T-cell (primary cell): ENCODE measurements around the gene MSN. TPM values are rescaled to one million over a fixed set of nuclear protein-coding genes. Genes with fewer than 3 reads are reported as not detected.

Source experiments
- ATAC-seq, 4 experiments: fragments of 200-7000 bp in 3 of 4; fragments of 150-1000 bp in 1 of 4; cut with Tn5 transposase; replicated peaks in 1 of 4; 1 replicate in 3 of 4; 2 replicates in 1 of 4; pipeline ENCODE4 v1.10.0; 2021; ENCODE audit warnings: moderate library complexity in 3 of 4, mild to moderate bottlenecking in 2 of 4, moderate number of reproducible peaks in 1 of 4
- CTCF ChIA-PET, 2 donors: fragments of 300-600 bp; sonication (Branson Sonifier 250); formaldehyde crosslinking; loops; one replicate each; lab custom pipeline; 2022; ENCODE audit warnings: antibody characterized with exemption in 2 of 2; lab: Charles Lee
- POLR2A ChIA-PET, 2 donors: fragments of 300-600 bp; sonication (Branson Sonifier 250); formaldehyde crosslinking; loops; one replicate each; lab custom pipeline; 2022; ENCODE audit warnings: antibody characterized with exemption in 2 of 2; lab: Charles Lee
- DNase-seq, 35 experiments: peaks; one replicate each; pipeline versions ENCODE4 v3.0.0 to v3.0.0-alpha.2; 2013 to 2023
- H3K27ac ChIP-seq: one replicate; pipeline ENCODE4 v1.5.1; 2013; ENCODE audit warnings: low read length
- H3K27me3 ChIP-seq, 2 experiments: replicated peaks in 1 of 2; 1 replicate in 1 of 2; 2 replicates in 1 of 2; pipeline versions ENCODE4 v1.6.1 to v1.7.0; 2013; ENCODE audit warnings: low read length in 1 of 2, mixed read lengths in 1 of 2; ENCODE audit not compliant: control insufficient read depth in 2 of 2, insufficient read depth in 2 of 2; ENCODE audit errors: extremely low read depth in 1 of 2
- H3K36me3 ChIP-seq, 2 donors: 1 replicate in 1 of 2; 2 replicates in 1 of 2; pipeline versions ENCODE4 v1.6.1 to v1.7.0; 2013; ENCODE audit warnings: low read length in 1 of 2; ENCODE audit not compliant: control insufficient read depth in 2 of 2, insufficient read depth in 1 of 2; ENCODE audit errors: extremely low read depth in 1 of 2
- H3K4me1 ChIP-seq, 2 experiments: 1 replicate in 1 of 2; 2 replicates in 1 of 2; pipeline versions ENCODE4 v1.6.1 to v1.7.0; 2013; ENCODE audit warnings: low read length in 2 of 2, mixed read lengths in 1 of 2; ENCODE audit not compliant: insufficient read depth in 2 of 2, control insufficient read depth in 1 of 2; ENCODE audit errors: extremely low read depth in 1 of 2
- H3K4me3 ChIP-seq, 2 donors: 1 replicate in 1 of 2; 2 replicates in 1 of 2; pipeline versions ENCODE4 v1.5.1 to v1.7.0; 2013; ENCODE audit warnings: mild to moderate bottlenecking in 2 of 2, low read length in 1 of 2, moderate library complexity in 1 of 2; ENCODE audit not compliant: control insufficient read depth in 1 of 2; ENCODE audit errors: extremely low read depth in 1 of 2
- H3K9me3 ChIP-seq: 2 replicates; pipeline ENCODE4 v1.7.0; 2013
- H3K27ac Mint-ChIP-seq, 2 donors: one replicate each; pipeline ENCODE4 v1.8.0; 2020 to 2021; ENCODE audit warnings: mild to moderate bottlenecking in 2 of 2, mixed read lengths in 2 of 2
- H3K27me3 Mint-ChIP-seq, 2 donors: one replicate each; pipeline ENCODE4 v1.8.0; 2021 to 2022; ENCODE audit warnings: mixed read lengths in 2 of 2
- H3K36me3 Mint-ChIP-seq: one replicate; pipeline ENCODE4 v1.8.0; 2021; ENCODE audit warnings: mixed read lengths
- H3K4me1 Mint-ChIP-seq, 3 donors: one replicate each; pipeline ENCODE4 v1.8.0; 2020 to 2022; ENCODE audit warnings: mixed read lengths in 3 of 3, mild to moderate bottlenecking in 1 of 3
- H3K4me3 Mint-ChIP-seq, 3 donors: one replicate each; pipeline ENCODE4 v1.8.0; 2020 to 2022; ENCODE audit warnings: mild to moderate bottlenecking in 3 of 3, mixed read lengths in 3 of 3, moderate library complexity in 3 of 3
- H3K9me3 Mint-ChIP-seq, 3 donors: one replicate each; pipeline ENCODE4 v1.8.0; 2020 to 2022; ENCODE audit warnings: mixed read lengths in 3 of 3
- WGBS: methylation state at CpG from one replicate; pipeline ENCODE4 v1.1.5; 2013; ENCODE audit warnings: missing lambda C conversion rate; ENCODE audit not compliant: insufficient coverage; 5-methylcytosine and 5-hydroxymethylcytosine counted together
- total RNA-seq, 35 experiments: library from RNA in 6 of 35; stranded (reverse) in 6 of 35; fragments of 120-200 nt in 1 of 35; gene quantifications; one replicate each; pipeline versions ENCODE4 v1.2.1 to v1.2.4 and lab custom pipeline; 2013 to 2026

Gene MSN
- total RNA-seq, 5 donors from 2014 or later (not counting 1 experiment from before 2014, with no cell fraction given): 324 to 383 (median 348) TPM

- Mint-ChIP-seq H3K36me3 (peaks cover 22% of the 10 kb centered on the region), H3K4me1 (peaks cover 89 to 93% (median 92%) of the 10 kb centered on the region in 3 donors), H3K9me3 (no peaks in the 10 kb centered on the region), H3K4me3 (peak overlapping the region; percentile 26 to 64 (median 43)), H3K27ac (peak overlapping the region; percentile 80 to 87), H3K27me3 (no peaks in the 10 kb centered on the region)
- no CpG with 5 or more reads among the region's 3 CpGs for WGBS
- Histone ChIP-seq H3K4me1 (peaks cover 29 to 92% of the 10 kb centered on the region in 2 experiments), H3K4me3 (no peak overlapping the region), H3K36me3 (peaks cover 0 to 10% of the 10 kb centered on the region in 2 donors), H3K27me3 (no peaks in the 10 kb centered on the region), H3K9me3 (no peaks in the 10 kb centered on the region), H3K27ac (peak overlapping the region; percentile 61)
- POLR2A ChIA-PET: interaction anchor here in 1 of 2 donors (0.8 kb wide), 1 partner anchor 15 kb away, joined by 4 read pairs; no protein-coding TSS in a partner anchor
- DNase-seq: no peak
- ATAC-seq: no peak
- CTCF ChIA-PET: no interaction called here
These were observed 21.0 kb downstream of the MSN start for GRCh38 chrX:65688403-65688871.

DNA sequence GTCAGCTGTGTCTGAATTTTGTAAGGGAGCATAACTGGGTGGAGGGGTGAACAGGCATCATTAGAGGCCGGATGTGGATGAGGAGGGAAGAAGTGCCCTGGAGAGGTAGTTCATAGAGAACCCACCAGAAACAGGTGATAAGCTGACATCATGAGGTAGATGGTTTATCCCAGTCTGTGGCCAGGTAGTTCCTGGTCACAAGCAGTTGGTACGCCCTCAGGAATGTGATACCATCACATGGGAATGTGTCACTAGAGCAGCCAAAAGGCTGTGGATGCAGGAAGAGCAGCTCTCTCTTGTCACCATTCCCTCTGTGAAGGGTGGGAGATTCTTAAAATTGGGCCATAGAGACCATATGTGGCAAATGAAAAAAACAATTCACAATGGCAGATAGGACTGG, 21.9 kb downstream of the MSN start:
- H3K4me1 ChIP-seq: peaks cover 29 to 94% of the 10 kb centered on the region in 2 experiments
- H3K36me3 Mint-ChIP-seq: peaks cover 23% of the 10 kb centered on the region
- ChIA-PET POLR2A (interaction anchor here in 1 of 2 donors (0.6 kb wide), 1 partner anchor 32 kb away, joined by 5 read pairs; no protein-coding TSS in a partner anchor), CTCF (interaction anchor here in 1 of 2 donors (0.5 kb wide), 1 partner anchor 8 kb away, joined by 3 read pairs; no protein-coding TSS in a partner anchor)
- no peak overlapping the region for H3K4me3 ChIP-seq
- ATAC-seq (no peak), DNase-seq (no peak)
- peak overlapping the region in 1 of 3 donors; percentile 64 for H3K4me3 Mint-ChIP-seq
- no CpG with 5 or more reads among the region's 2 CpGs for WGBS
- no peaks in the 10 kb centered on the region for H3K27me3 Mint-ChIP-seq
- H3K36me3 ChIP-seq: peaks cover 0 to 10% of the 10 kb centered on the region in 2 donors
- peaks cover 92 to 94% (median 93%) of the 10 kb centered on the region in 3 donors for H3K4me1 Mint-ChIP-seq
- H3K9me3 Mint-ChIP-seq: no peaks in the 10 kb centered on the region
- H3K27me3 ChIP-seq: no peaks in the 10 kb centered on the region
- no peaks in the 10 kb centered on the region for H3K9me3 ChIP-seq
- peak overlapping the region; percentile 61 for H3K27ac ChIP-seq
- H3K27ac Mint-ChIP-seq: peak overlapping the region; percentile 80 to 87

DNA sequence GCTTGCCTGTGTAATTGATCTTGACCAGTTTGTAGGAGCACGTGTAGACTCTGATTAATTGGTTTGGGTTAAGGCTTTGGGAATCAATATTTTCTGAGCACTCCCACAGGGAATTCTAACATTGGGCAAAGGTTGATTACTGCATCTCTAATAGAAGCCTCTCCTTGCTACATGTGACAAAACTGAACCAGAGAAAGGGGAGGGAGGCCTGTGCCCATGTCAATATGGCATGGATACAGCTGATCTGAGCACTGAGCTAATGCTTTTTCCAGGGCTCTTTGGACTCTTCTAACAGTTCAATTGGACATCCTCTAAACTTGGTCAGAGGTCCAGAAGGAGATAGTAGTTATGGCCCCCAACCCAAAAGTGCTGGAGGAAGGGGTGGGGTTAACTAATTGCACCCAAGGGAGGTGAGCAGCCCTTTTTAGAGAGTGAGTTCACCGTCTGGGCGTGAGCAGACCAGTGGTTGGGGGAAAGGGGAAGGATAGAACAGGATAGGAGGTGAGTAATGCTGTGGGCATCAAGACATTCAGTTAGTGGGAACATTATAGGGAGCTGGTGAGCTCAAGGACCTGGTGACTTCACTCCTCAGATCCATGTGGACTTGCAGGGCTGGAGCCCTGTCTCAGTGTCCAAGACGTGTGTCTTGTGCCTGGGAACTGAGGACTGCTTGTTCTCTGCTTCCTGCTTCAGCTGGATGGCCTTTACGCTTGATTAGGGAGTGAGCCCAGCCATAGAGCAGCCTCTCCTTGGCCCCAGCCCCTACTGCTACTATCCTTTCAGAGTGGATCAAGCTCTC, 22.8 kb downstream of the MSN start:
- ChIA-PET CTCF (no interaction called here), POLR2A (interaction anchor here in 1 of 2 donors (0.6 kb wide), 1 partner anchor 18 kb away, joined by 3 read pairs; no protein-coding TSS in a partner anchor)
- Histone ChIP-seq H3K4me1 (peaks cover 31 to 94% of the 10 kb centered on the region in 2 experiments), H3K27ac (peak overlapping the region; percentile 61), H3K27me3 (no peaks in the 10 kb centered on the region), H3K36me3 (peaks cover 0 to 7% of the 10 kb centered on the region in 2 donors), H3K9me3 (no peaks in the 10 kb centered on the region), H3K4me3 (peak overlapping the region in 1 of 2 donors; percentile 8)
- Mint-ChIP-seq H3K4me1 (peaks cover 95 to 96% (median 95%) of the 10 kb centered on the region in 3 donors), H3K9me3 (no peaks in the 10 kb centered on the region), H3K36me3 (peaks cover 19% of the 10 kb centered on the region), H3K27ac (peak overlapping the region; percentile 80 to 87), H3K27me3 (no peaks in the 10 kb centered on the region), H3K4me3 (peak overlapping the region in 2 of 3 donors; percentile 37 to 64)
- ATAC-seq (no peak), DNase-seq (no peak)
- WGBS: 54% methylated on average over 3 of the region's 5 CpGs

DNA sequence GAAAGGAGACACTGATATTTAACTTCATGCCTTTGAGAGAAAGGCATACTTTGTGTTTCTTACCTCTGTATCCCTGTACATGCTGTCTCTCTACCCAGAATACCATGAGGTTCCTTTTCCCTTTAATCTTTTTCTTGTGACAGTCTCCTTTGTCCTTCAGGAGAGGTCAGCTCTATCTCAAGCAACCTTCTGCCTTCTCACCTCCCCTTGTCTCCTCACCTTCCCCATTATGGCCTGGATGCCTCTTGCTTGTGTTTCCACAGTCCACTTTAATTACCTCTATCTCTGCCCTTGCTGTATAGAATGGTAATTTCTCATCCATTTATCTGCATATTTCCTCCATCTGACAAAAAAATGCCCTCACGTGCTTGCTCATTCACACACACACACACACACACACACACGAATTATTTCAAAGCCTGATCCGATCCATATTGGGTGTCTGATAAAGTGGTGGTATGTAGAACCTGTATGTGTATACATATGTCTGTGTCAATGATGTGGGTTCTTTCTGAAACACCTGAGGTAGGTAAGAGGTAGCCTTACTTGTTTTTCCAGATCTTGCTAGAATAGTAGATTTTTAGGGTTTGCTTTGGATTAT, 28.5 kb downstream of the MSN start:
- H3K4me3 ChIP-seq: no peak overlapping the region
- peak overlapping the region; percentile 59 to 65 (median 62) for H3K4me3 Mint-ChIP-seq
- no peak for ATAC-seq
- H3K27me3 Mint-ChIP-seq: no peaks in the 10 kb centered on the region
- H3K9me3 ChIP-seq: no peaks in the 10 kb centered on the region
- no peaks in the 10 kb centered on the region for H3K27me3 ChIP-seq
- peaks cover 13% of the 10 kb centered on the region for H3K36me3 Mint-ChIP-seq
- H3K4me1 ChIP-seq: peaks cover 42 to 92% of the 10 kb centered on the region in 2 experiments
- H3K27ac ChIP-seq: peak overlapping the region; percentile 77
- H3K36me3 ChIP-seq: peaks cover 0 to 3% of the 10 kb centered on the region in 2 donors
- DNase-seq: no peak
- H3K27ac Mint-ChIP-seq: peak overlapping the region; percentile 96 to 97
- no CpG with 5 or more reads among the region's 3 CpGs for WGBS
- CTCF ChIA-PET: no interaction called here
- POLR2A ChIA-PET: interaction anchor here in 1 of 2 donors (0.6 to 0.7 kb wide), 2 partner anchors 13 to 71 kb away, joined by 3 to 4 read pairs; no protein-coding TSS in a partner anchor
- peaks cover 93 to 96% (median 94%) of the 10 kb centered on the region in 3 donors for H3K4me1 Mint-ChIP-seq
- no peaks in the 10 kb centered on the region for H3K9me3 Mint-ChIP-seq

- H3K27me3 Mint-ChIP-seq: no peaks in the 10 kb centered on the region
- CTCF ChIA-PET: interaction anchor here in 1 of 2 donors (0.6 to 0.7 kb wide), 2 partner anchors 10 to 28 kb away, joined by 3 to 6 read pairs; no protein-coding TSS in a partner anchor
These were observed 29.2 kb downstream of the MSN start for GRCh38 chrX:65696613-65697012.

More at GRCh38 chrX:65696613-65697012, 29.2 kb downstream of the MSN start:
- POLR2A ChIA-PET: no interaction called here
- H3K27me3 ChIP-seq: no peaks in the 10 kb centered on the region
- H3K4me1 ChIP-seq: peaks cover 43 to 92% of the 10 kb centered on the region in 2 experiments
- no peak for ATAC-seq
- DNase-seq: peak in 1 of 35 experiments; percentile 41
- H3K4me3 Mint-ChIP-seq: peak overlapping the region; percentile 59 to 65 (median 62)
- H3K9me3 Mint-ChIP-seq: no peaks in the 10 kb centered on the region
- H3K36me3 ChIP-seq: peaks cover 0 to 7% of the 10 kb centered on the region in 2 donors
- H3K4me3 ChIP-seq: peak overlapping the region in 1 of 2 donors; percentile 21
- WGBS: no CpG with 5 or more reads among the region's 3 CpGs
- H3K27ac Mint-ChIP-seq: peak overlapping the region; percentile 96 to 97
- H3K36me3 Mint-ChIP-seq: peaks cover 17% of the 10 kb centered on the region
- peak overlapping the region; percentile 77 for H3K27ac ChIP-seq
- peaks cover 93 to 96% (median 95%) of the 10 kb centered on the region in 3 donors for H3K4me1 Mint-ChIP-seq
- no peaks in the 10 kb centered on the region for H3K9me3 ChIP-seq
